LNCAP (cell line): ENCODE data around the gene ABHD15.

ENCODE experiments used
- TF ChIP-seq, protein P1 (sequence below): fragments of 450-650 bp; IDR thresholded peaks from 2 replicates; pipeline ENCODE4 v1.5.1; 2017; ENCODE audit warnings: mild to moderate bottlenecking

The ABHD15 gene

DNA sequence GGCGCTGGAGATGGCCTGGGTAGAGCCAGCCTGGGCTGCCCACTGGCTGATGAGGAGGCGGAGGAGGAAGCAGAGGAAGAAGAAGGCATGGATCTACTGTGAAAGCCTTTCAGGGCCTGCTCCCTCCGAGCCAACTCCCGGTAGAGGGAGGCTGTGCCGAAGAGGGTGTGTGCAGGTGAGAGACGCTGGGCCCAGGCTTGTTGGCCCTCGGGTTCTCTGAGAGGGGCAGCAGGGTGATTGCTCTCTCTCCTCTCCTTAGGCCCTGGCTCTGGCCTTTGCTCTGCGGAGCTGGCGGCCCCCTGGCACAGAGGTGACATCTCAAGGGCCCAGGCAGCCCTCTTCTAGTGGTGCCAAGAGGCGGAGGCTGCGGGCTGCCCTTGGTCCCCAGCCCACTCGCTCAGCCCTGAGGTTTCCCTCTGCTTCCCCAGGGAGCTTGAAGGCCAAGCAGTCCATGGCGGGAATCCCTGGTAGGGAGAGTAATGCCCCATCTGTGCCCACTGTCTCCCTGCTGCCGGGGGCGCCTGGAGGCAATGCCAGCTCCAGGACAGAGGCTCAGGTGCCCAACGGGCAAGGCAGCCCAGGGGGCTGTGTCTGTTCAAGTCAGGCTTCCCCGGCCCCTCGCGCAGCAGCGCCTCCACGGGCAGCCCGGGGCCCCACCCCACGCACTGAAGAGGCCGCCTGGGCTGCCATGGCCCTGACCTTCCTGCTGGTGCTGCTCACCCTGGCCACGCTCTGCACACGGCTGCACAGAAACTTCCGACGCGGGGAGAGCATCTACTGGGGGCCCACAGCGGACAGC lies 5.2 kb upstream of the ABHD15 start:
- TF ChIP-seq, protein P1, sequence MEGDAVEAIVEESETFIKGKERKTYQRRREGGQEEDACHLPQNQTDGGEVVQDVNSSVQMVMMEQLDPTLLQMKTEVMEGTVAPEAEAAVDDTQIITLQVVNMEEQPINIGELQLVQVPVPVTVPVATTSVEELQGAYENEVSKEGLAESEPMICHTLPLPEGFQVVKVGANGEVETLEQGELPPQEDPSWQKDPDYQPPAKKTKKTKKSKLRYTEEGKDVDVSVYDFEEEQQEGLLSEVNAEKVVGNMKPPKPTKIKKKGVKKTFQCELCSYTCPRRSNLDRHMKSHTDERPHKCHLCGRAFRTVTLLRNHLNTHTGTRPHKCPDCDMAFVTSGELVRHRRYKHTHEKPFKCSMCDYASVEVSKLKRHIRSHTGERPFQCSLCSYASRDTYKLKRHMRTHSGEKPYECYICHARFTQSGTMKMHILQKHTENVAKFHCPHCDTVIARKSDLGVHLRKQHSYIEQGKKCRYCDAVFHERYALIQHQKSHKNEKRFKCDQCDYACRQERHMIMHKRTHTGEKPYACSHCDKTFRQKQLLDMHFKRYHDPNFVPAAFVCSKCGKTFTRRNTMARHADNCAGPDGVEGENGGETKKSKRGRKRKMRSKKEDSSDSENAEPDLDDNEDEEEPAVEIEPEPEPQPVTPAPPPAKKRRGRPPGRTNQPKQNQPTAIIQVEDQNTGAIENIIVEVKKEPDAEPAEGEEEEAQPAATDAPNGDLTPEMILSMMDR: no peak

DNA sequence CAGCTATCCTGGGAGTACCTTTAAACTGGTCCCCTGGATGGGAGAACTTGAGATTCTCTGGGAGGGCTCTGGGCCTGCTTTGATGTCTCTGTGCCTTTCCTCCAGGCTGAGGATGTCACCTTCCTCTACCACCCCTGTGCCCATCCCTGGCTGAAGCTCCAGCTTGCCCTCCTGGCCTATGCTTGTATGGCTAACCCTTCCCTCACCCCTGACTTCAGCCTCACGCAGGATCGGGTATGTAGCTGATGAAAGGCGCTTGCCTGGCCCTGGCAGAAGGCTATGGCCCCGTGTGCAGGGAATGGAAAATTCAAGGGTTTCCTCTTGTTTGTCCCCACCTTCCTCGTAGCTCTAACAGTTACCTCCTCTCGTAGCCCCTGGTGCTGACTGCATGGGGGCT lies 4.6 kb upstream of the ABHD15 start:
- TF ChIP-seq, protein P1: no peak

DNA sequence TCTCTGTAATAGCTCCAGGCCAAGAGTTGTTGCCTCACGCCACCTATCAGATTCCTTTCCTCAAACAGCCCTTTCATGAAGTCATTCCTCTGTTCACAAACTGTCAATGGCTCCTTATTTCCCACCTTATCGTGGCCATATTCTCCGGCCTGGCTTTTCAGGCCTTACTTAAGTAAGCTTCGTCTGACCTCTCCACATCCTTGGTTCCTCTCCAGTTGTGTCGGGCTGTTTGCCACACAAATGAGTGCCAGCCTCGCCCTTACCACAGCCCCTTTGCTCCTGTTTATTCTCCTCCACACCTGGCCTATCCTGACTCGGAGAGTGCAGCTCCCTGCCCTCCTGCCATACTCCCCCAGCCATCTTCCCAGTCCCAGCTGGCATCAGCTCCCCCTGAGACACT lies 3.7 kb upstream of the ABHD15 start:
- TF ChIP-seq, protein P1: no peak

DNA sequence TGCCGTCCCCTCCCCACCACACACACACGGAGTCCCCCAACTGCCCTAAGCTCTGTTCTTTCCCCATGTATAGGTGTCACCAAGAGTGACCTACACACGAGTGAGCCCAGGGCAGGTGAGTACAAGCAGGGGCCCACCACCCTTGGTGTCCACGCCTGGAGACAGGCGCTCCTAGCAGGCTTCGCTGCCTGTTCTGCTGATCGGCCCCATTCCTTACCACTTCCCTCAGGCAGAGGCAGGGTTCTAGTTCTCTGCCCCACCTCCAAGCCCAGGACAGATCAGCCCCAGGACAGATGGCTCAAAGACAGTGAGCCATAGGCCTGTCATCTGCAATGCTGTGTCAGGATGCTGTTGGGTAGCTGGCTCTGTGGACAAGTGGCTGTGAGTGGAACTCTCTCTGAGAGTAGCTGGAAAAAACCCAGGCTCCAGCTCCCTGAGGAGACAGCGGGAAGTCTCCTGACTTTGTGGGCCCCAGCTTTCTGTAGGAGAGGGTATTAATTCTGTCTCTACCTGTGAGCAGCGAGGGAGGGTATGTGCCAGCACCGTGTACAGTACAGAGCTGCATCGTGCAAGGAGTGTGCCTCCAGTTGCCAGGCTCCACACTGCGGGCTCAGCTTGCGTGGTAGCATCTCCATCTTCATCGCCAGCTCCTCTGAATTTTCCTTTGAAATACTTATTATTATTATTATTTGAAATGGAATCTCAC lies 2.6 kb upstream of the ABHD15 start:
- TF ChIP-seq, protein P1: no peak

DNA sequence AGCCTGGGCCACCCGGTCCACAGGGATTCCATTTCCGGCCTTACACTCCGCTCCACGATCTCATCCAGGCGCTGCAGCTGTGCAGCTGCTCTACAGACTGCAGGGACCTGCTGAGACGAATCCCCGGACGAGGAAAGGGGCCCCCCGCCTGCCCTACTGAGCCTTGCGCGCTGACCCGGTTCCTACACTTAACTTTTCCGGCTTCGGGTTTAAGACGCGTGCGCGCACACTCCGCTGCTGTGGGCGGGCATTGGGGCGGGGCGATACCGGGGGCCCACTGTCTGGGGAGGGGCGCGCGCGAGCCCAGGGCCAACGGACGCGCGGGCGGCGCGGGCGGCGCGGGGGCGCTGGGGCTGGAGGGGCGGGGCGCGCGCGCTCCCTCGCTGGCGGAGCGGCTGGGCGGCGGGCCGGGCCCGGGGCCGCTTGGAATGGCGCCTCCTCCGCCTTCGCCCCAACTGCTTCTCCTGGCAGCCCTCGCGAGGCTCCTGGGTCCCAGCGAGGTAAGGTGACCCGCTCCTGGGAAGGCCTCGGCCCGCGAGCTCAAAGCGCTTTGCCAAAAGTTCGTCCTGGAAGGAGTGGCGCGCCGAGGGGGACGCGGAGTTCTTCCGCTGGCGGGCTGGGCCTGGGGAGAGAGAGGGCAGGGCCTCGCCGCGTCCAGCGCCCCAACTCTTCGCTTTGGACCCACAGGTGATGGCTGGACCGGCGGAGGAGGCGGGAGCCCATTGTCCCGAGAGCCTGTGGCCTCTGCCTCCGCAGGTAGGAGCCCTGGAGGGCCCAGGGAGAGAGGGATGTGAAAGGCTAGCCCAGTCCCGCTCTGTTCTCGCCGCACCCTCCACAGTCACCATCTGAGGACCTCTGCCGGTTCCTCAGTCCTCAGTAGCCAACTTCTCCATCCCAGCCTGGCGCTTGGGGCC lies 1.8 kb upstream of the ABHD15 start, which contains the start of gene TP53I13:
Gene TP53I13 (plus strand): TSS at position 371 of the 914 bp plus-strand sequence. CDS start 58 bp downstream, at position 429.
- TF ChIP-seq, protein P1: no peak

DNA sequence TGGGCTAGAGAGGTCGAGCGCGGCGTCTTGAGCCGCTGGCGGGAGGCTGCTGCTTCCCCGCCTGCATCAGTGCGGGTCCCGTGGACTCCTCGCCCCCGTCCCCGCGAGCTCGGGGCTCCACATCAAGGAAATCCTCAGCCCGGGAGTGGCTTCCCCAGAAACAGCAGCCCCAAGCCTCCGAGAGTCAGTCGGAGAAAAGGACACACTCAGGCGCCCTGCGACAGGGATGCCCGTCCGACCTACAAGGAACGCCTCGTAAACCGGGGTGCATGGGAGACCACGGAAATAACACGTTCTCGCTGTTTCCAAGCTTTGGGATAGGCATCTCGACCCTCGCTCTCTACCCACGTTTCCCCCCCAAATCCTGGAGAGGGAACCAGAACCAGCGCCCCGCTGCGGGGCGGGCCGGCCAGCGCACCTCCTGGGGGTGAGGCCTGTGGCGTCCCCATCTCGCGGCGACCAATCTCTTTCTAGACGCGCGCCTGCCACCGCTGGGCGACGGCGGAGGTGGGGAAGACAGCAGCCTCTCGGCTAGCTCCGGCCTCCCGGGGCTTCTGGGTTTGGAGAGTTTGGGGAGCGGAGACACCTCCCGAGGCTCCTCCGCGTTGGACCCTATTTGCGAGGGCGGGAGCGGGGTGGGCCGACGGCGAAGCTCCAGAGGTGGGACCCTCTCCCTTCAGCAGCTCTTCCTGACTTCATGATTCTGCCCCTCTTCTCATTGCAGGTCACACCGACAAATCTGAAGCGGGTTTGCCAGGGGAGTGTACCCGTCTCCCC lies 905 bp upstream of the ABHD15 start:
- TF ChIP-seq, protein P1: no peak; the same call in 1 of the 2 replicates

DNA sequence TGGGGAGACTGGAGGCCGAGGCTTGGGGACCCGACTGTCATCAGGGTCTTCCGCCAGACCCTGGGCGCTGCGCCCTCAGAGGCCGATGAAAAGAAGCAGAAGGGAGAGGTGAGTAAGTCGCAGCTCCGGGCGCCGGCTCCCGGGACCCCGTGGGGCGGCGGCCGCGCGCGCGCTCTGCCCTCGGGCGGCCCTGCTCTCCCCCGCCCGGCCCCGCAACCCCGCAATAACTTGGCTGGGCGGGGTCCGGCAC lies 392 bp upstream of the ABHD15 start:
- TF ChIP-seq, protein P1: no peak
